ENCODE results near the gene PRKG1. TPM values are rescaled to one million over a fixed set of nuclear protein-coding genes. Genes with fewer than 3 reads are reported as not detected.
"Not testable (repeated sequence)": the region's sequence is repeated elsewhere in the genome, so short reads cannot be mapped to it uniquely, and the experiment has no call there.

Gene PRKG1
- polyA plus RNA-seq, 4 donors, result 12.7 to 21.2 (median 15.0) TPM

GRCh38 chr10:51260376-51260775 is 186.1 kb downstream of the PRKG1 start:
- no peak for DNase-seq (ENCODE audit: low read depth in 4 of 4, low spot score in 3 of 4)

- no peak for DNase-seq (ENCODE audit: low read depth in 4 of 4, low spot score in 3 of 4)
These were observed 192.2 kb downstream of the PRKG1 start for GRCh38 chr10:51266496-51266895.

GRCh38 chr10:51267980-51268570 is 193.8 kb downstream of the PRKG1 start:
- DNase-seq (ENCODE audit: low read depth in 4 of 4, low spot score in 3 of 4), result not testable (repeated sequence)

GRCh38 chr10:51269821-51270220 is 195.5 kb downstream of the PRKG1 start:
- no peak for DNase-seq (ENCODE audit: low read depth in 4 of 4, low spot score in 3 of 4)

- DNase-seq (ENCODE audit: low read depth in 4 of 4, low spot score in 3 of 4), result no peak
These were observed 196.7 kb downstream of the PRKG1 start for GRCh38 chr10:51270936-51271530.

- not testable (repeated sequence) for DNase-seq (ENCODE audit: low read depth in 4 of 4, low spot score in 3 of 4)
These were observed 197.8 kb downstream of the PRKG1 start for GRCh38 chr10:51272099-51272498.

GRCh38 chr10:51272555-51272954 is 198.3 kb downstream of the PRKG1 start:
- DNase-seq (ENCODE audit: low read depth in 4 of 4, low spot score in 3 of 4), result no peak

GRCh38 chr10:51273574-51273973 is 199.3 kb downstream of the PRKG1 start:
- no peak for DNase-seq (ENCODE audit: low read depth in 4 of 4, low spot score in 3 of 4)

- DNase-seq (ENCODE audit: low read depth in 4 of 4, low spot score in 3 of 4), result not testable (repeated sequence)
These were observed 201.8 kb downstream of the PRKG1 start for GRCh38 chr10:51276097-51276496.

- not testable (repeated sequence) for DNase-seq (ENCODE audit: low read depth in 4 of 4, low spot score in 3 of 4)
These were observed 207.1 kb downstream of the PRKG1 start for GRCh38 chr10:51281387-51281786.

- DNase-seq (ENCODE audit: low read depth in 4 of 4, low spot score in 3 of 4), result peak in 2 of 4 donors; percentile 8 to 30
These were observed 211.3 kb downstream of the PRKG1 start for GRCh38 chr10:51285601-51286000.

GRCh38 chr10:51288511-51288910 is 214.2 kb downstream of the PRKG1 start:
- no peak for DNase-seq (ENCODE audit: low read depth in 4 of 4, low spot score in 3 of 4)

- no peak for DNase-seq (ENCODE audit: low read depth in 4 of 4, low spot score in 3 of 4)
These were observed 215.2 kb downstream of the PRKG1 start for GRCh38 chr10:51289519-51289918.

GRCh38 chr10:51291961-51292360 is 217.7 kb downstream of the PRKG1 start:
- DNase-seq (ENCODE audit: low read depth in 4 of 4, low spot score in 3 of 4), result no peak

GRCh38 chr10:51297438-51297837 is 223.2 kb downstream of the PRKG1 start:
- DNase-seq (ENCODE audit: low read depth in 4 of 4, low spot score in 3 of 4), result no peak

GRCh38 chr10:51300617-51301304 is 226.5 kb downstream of the PRKG1 start:
- DNase-seq (ENCODE audit: low read depth in 4 of 4, low spot score in 3 of 4), result no peak

GRCh38 chr10:51301644-51302043 is 227.4 kb downstream of the PRKG1 start:
- DNase-seq (ENCODE audit: low read depth in 4 of 4, low spot score in 3 of 4), result no peak

- DNase-seq (ENCODE audit: low read depth in 4 of 4, low spot score in 3 of 4), result no peak
These were observed 228.0 kb downstream of the PRKG1 start for GRCh38 chr10:51302316-51302715.

GRCh38 chr10:51308116-51308515 is 233.8 kb downstream of the PRKG1 start:
- DNase-seq (ENCODE audit: low read depth in 4 of 4, low spot score in 3 of 4), result no peak

GRCh38 chr10:51311228-51311627 is 236.9 kb downstream of the PRKG1 start:
- DNase-seq (ENCODE audit: low read depth in 4 of 4, low spot score in 3 of 4), result no peak

GRCh38 chr10:51312817-51313216 is 238.5 kb downstream of the PRKG1 start:
- no peak for DNase-seq (ENCODE audit: low read depth in 4 of 4, low spot score in 3 of 4)

GRCh38 chr10:51313251-51313650 is 239.0 kb downstream of the PRKG1 start:
- DNase-seq (ENCODE audit: low read depth in 4 of 4, low spot score in 3 of 4), result no peak
